Left lung (tissue), 10 donors: Measurements from ENCODE around the gene ALG2. TPM values are rescaled to one million over a fixed set of nuclear protein-coding genes. Genes with fewer than 3 reads are reported as not detected.
"Not testable (repeated sequence)": the region's sequence is repeated elsewhere in the genome, so short reads cannot be mapped to it uniquely, and the experiment has no call there.

ENCODE experiments used
- ATAC-seq: fragments of 200-7000 bp; cut with Tn5 transposase; one replicate; pipeline ENCODE4 v1.9.1; 2020; ENCODE audit warnings: moderate library complexity
- DNase-seq, 4 donors: peaks; one replicate each; pipeline ENCODE4 v3.0.0-alpha.2; 2013 to 2020
- H3K27ac ChIP-seq, 2 donors: fragments of 200-600 bp; sonication (generic) in 1 of 2; one replicate each; pipeline versions ENCODE4 v1.5.0 to v1.8.0; 2020 to 2021
- H3K27me3 ChIP-seq, 2 donors: fragments of 200-600 bp; sonication (generic) in 1 of 2; one replicate each; pipeline versions ENCODE4 v1.5.0 to v1.8.0; 2020 to 2021
- H3K36me3 ChIP-seq, 2 donors: fragments of 200-600 bp; sonication (generic) in 1 of 2; one replicate each; pipeline versions ENCODE4 v1.5.0 to v1.8.0; 2020 to 2021
- H3K4me1 ChIP-seq, 2 donors: fragments of 200-600 bp; one replicate each; pipeline ENCODE4 v1.8.0; 2021
- H3K4me3 ChIP-seq, 2 donors: fragments of 200-600 bp; sonication (generic) in 1 of 2; one replicate each; pipeline versions ENCODE4 v1.5.0 to v1.8.0; 2020 to 2021; ENCODE audit warnings: mild to moderate bottlenecking in 1 of 2
- H3K9me3 ChIP-seq, 2 donors: fragments of 200-600 bp; sonication (generic) in 1 of 2; one replicate each; pipeline versions ENCODE4 v1.5.0 to v1.8.0; 2020 to 2021
- intact Hi-C, 2 donors: fragments of 100-400 bp; cut with DNase I; formaldehyde crosslinking; loops; one replicate each; pipeline versions ENCODE4 v1.11.2 to v1.14.2; 2022
- polyA plus RNA-seq, 6 donors: library from polyadenylated mRNA; unstranded; fragments of 120-200 nt; gene quantifications; one replicate each; pipeline ENCODE4 v1.2.1, GENCODE V29; 2013; ENCODE audit not compliant: insufficient read length in 6 of 6
- total RNA-seq, 2 donors: library from RNA; stranded (reverse); fragmentation: NEBNext Ultra II Directional; extraction: Animal tissue kit (Norgen Biotek cat#: 25700); gene quantifications; one replicate each; pipeline ENCODE4 v1.2.1, GENCODE V29; 2021
- TF ChIP-seq, protein P1 (sequence below), 2 donors: fragments of 200-600 bp; sonication (generic) in 1 of 2; IDR thresholded peaks; one replicate each; pipeline versions ENCODE4 v1.5.0 to v1.8.0; 2021; ENCODE audit warnings: antibody characterized with exemption in 2 of 2
- donor health status: DM: no; HTN: yes; CAD: no.
- donor health status: DM: no; HTN: no; CAD: no.

Gene ALG2
- total and polyA plus RNA-seq, 8 donors, result 29.8 to 47.7 (median 34.8) TPM

DNA sequence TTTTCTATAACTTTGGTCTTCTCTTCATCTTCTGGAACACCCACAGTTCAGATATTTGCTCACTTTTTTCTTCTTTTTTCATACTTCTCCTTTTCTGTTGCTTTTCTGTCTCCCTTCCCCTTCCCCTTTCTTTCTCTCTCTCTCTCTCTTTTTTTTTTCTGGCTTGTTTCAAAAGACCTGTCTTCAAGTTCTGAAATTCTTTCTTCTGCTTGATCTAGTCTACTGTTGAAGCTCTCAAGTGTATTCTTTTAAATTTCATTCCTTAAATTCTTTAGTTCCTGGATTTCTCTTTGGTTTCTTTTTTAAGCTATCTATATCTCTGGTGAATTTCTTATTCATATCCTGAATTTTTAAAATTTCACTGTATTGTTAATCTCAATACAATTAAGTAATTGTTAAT lies 11.2 kb downstream of the ALG2 start:
- H3K4me1 ChIP-seq, result peaks cover 0 to 4% of the 10 kb centered on the region in 2 donors
- TF ChIP-seq, protein P1, sequence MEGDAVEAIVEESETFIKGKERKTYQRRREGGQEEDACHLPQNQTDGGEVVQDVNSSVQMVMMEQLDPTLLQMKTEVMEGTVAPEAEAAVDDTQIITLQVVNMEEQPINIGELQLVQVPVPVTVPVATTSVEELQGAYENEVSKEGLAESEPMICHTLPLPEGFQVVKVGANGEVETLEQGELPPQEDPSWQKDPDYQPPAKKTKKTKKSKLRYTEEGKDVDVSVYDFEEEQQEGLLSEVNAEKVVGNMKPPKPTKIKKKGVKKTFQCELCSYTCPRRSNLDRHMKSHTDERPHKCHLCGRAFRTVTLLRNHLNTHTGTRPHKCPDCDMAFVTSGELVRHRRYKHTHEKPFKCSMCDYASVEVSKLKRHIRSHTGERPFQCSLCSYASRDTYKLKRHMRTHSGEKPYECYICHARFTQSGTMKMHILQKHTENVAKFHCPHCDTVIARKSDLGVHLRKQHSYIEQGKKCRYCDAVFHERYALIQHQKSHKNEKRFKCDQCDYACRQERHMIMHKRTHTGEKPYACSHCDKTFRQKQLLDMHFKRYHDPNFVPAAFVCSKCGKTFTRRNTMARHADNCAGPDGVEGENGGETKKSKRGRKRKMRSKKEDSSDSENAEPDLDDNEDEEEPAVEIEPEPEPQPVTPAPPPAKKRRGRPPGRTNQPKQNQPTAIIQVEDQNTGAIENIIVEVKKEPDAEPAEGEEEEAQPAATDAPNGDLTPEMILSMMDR (IDR thresholded peaks at IDR 0.05), result no peak
- intact Hi-C loops, result no loop called here

DNA sequence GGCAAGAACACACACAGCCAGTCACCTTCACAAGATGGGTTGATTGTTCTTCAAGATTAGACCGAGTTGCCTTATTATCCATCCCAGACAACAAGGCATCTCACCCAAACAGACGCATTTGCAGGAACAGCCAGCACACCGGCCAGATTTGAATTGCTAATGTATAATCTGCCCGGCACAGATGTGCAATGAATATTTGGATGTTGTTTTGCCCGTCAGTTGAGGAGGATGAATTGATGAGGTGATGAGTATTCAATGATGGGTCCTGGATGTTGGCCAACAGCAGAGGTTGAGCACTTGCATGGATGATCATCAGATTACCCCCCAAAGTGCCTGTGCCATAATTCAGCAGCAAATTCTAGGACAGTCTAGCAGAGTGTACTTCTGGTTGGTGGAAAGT lies 20.1 kb downstream of the ALG2 start:
- no peak for ATAC-seq
- Histone ChIP-seq H3K4me1 (no peaks in the 10 kb centered on the region), H3K4me3 (no peak overlapping the region), H3K27ac (no peak overlapping the region), H3K9me3 (no peaks in the 10 kb centered on the region), H3K36me3 (no peaks in the 10 kb centered on the region), H3K27me3 (no peaks in the 10 kb centered on the region)
- TF ChIP-seq, protein P1 (IDR thresholded peaks at IDR 0.05), result no peak
- intact Hi-C loops, result no loop called here
- no peak for DNase-seq

More for the DNA sequence above, 11.2 kb downstream of the ALG2 start:
- H3K27ac ChIP-seq, result no peak overlapping the region
- H3K36me3 ChIP-seq, result no peaks in the 10 kb centered on the region
- no peak overlapping the region for H3K4me3 ChIP-seq
- ATAC-seq (no peak), DNase-seq (no peak)
- H3K9me3 ChIP-seq, result peaks cover 0 to 5% of the 10 kb centered on the region in 2 donors
- no peaks in the 10 kb centered on the region for H3K27me3 ChIP-seq

- no peak for DNase-seq
- Histone ChIP-seq H3K4me1 (no peaks in the 10 kb centered on the region), H3K4me3 (no peak overlapping the region), H3K27ac (no peak overlapping the region), H3K36me3 (no peaks in the 10 kb centered on the region), H3K9me3 (no peaks in the 10 kb centered on the region), H3K27me3 (no peaks in the 10 kb centered on the region)
- no peak for ATAC-seq
- TF ChIP-seq, protein P1 (IDR thresholded peaks at IDR 0.05), result no peak
- intact Hi-C loops, result no loop called here
Observed at GRCh38 chr9:99199938-99200539, 21.7 kb downstream of the ALG2 start.

DNA sequence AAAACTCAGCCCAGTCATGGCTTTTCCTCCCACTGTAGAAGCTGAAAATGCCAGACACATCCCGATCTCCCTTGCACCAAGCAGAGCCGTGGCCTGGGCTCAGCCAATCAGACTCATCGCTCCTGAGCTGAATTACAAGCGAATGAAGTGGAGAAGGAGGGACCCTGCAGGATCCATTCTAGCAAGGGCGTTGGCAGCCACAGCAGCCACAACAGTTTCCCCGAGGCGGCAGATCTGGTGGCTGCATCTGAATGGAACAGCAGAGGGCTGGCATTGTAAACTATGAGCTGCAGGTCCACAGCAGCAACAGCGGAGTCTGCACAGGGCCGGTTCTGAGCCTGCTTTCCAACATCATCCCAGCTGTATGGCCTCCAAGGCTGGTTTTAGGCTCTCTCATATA lies 23.8 kb downstream of the ALG2 start:
- intact Hi-C loops, result no loop called here
- Histone ChIP-seq H3K27ac (no peak overlapping the region), H3K4me1 (no peaks in the 10 kb centered on the region), H3K27me3 (no peaks in the 10 kb centered on the region), H3K36me3 (no peaks in the 10 kb centered on the region), H3K9me3 (no peaks in the 10 kb centered on the region), H3K4me3 (no peak overlapping the region)
- TF ChIP-seq, protein P1 (IDR thresholded peaks at IDR 0.05), result no peak
- DNase-seq, result no peak
- ATAC-seq, result no peak

DNA sequence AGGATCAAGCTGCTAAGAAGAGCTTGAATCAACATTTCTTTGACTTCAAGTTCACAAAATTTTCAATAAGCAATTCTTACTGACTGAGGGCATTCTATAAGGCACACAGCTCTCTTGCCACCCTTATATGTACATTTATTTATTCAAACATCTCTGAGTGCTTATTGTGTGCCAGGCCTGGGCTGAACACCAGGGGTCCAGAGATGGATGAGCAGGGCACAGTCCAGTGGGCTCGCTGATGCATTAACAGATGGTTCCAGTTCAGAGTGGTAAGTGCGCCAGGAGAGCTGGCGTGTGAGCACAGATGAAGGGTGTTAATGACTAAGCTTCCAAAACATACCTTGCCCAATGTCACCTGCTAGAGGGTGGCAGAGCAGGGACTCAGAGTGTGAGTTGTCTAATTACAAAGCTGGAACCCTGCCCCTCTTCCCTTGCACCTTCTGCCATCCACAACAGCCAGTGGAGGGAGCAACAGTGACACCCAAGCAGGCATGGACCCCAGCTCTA lies 24.6 kb downstream of the ALG2 start:
- H3K27me3 ChIP-seq, result no peaks in the 10 kb centered on the region
- intact Hi-C loops, result no loop called here
- H3K9me3 ChIP-seq, result no peaks in the 10 kb centered on the region
- no peak overlapping the region for H3K27ac ChIP-seq
- ATAC-seq (no peak), DNase-seq (no peak)
- no peak overlapping the region for H3K4me3 ChIP-seq
- no peaks in the 10 kb centered on the region for H3K36me3 ChIP-seq
- TF ChIP-seq, protein P1 (IDR thresholded peaks at IDR 0.05), result no peak
- no peaks in the 10 kb centered on the region for H3K4me1 ChIP-seq

- H3K27me3 ChIP-seq, H3K36me3 ChIP-seq, H3K9me3 ChIP-seq, H3K27ac ChIP-seq, ATAC-seq, DNase-seq, H3K4me1 ChIP-seq, H3K4me3 ChIP-seq, intact Hi-C loops: not testable (repeated sequence)
Observed at GRCh38 chr9:99196484-99196883, 25.3 kb downstream of the ALG2 start.
